ENCODE data around the gene MAP3K5.

GRCh38 chr6:136528477-136528876 is 263.8 kb downstream of the MAP3K5 start:
- no peak for TF ChIP-seq POLR2AphosphoS5 (IDR thresholded peaks at IDR 0.05; ENCODE audit: insufficient read depth in 1 of 2, low read depth in 1 of 2)
- no peak for TF ChIP-seq CTCF (IDR thresholded peaks at IDR 0.05)

Measured in vagina (tissue), 2 donors.